H9 (cell line): ENCODE data around the gene DCTN3. TPM values are rescaled to one million over a fixed set of nuclear protein-coding genes. Genes with fewer than 3 reads are reported as not detected.

Source experiments
- DNase-seq: peaks from one replicate; pipeline ENCODE4 v3.0.0-alpha.2; 2017
- H2AFZ ChIP-seq: one replicate; pipeline ENCODE4 v1.6.1; 2013; ENCODE audit warnings: mild to moderate bottlenecking, low read length, control low read depth, moderate library complexity
- H2AK5ac ChIP-seq: 2 replicates; pipeline ENCODE4 v1.6.1; 2013; ENCODE audit warnings: low read length, control low read depth, mixed read lengths; ENCODE audit not compliant: insufficient read length
- H2BK120ac ChIP-seq: one replicate; pipeline ENCODE4 v1.6.1; 2013; ENCODE audit warnings: low read depth, mild to moderate bottlenecking, low read length, control low read depth, inconsistent platforms; ENCODE audit not compliant: poor library complexity, severe bottlenecking
- H2BK12ac ChIP-seq: 2 replicates; pipeline ENCODE4 v1.6.1; 2013; ENCODE audit warnings: low read length, control low read depth, mixed read lengths, low read depth; ENCODE audit not compliant: insufficient read length
- H2BK15ac ChIP-seq: 2 replicates; pipeline ENCODE4 v1.6.1; 2013; ENCODE audit warnings: low read depth, low read length, control low read depth
- H2BK20ac ChIP-seq: one replicate; pipeline ENCODE4 v1.6.1; 2013; ENCODE audit warnings: low read depth, mild to moderate bottlenecking, low read length, control low read depth, inconsistent platforms; ENCODE audit not compliant: poor library complexity, severe bottlenecking
- H2BK5ac ChIP-seq: 2 replicates; pipeline ENCODE4 v1.6.1; 2013; ENCODE audit warnings: low read length, control low read depth, mixed read lengths; ENCODE audit not compliant: insufficient read length
- H3K14ac ChIP-seq: 2 replicates; pipeline ENCODE4 v1.6.1; 2013; ENCODE audit warnings: low read length, control low read depth; ENCODE audit not compliant: insufficient read depth
- H3K18ac ChIP-seq: 2 replicates; pipeline ENCODE4 v1.6.1; 2013; ENCODE audit warnings: low read depth, mild to moderate bottlenecking, mixed read lengths, low read length, control low read depth; ENCODE audit not compliant: insufficient read length
- H3K23ac ChIP-seq: 2 replicates; pipeline ENCODE4 v1.6.1; 2013; ENCODE audit warnings: low read length, control low read depth, mixed read lengths, low read depth; ENCODE audit not compliant: insufficient read length
- H3K23me2 ChIP-seq: 2 replicates; pipeline ENCODE4 v1.6.1; 2013; ENCODE audit warnings: low read depth, mild to moderate bottlenecking, mixed read lengths, low read length, control low read depth; ENCODE audit not compliant: insufficient read length, poor library complexity, severe bottlenecking
- H3K27ac ChIP-seq: 2 replicates; pipeline ENCODE4 v1.5.1; 2013; ENCODE audit warnings: low read length, control low read depth, mixed read lengths, low read depth; ENCODE audit not compliant: insufficient read length
- H3K27me3 ChIP-seq: 2 replicates; pipeline ENCODE4 v1.6.1; 2013; ENCODE audit warnings: low read length, control low read depth, inconsistent platforms; ENCODE audit not compliant: insufficient read depth
- H3K4ac ChIP-seq: 2 replicates; pipeline ENCODE4 v1.6.1; 2013; ENCODE audit warnings: low read depth, mild to moderate bottlenecking, control low read depth, inconsistent platforms, low read length, moderate library complexity
- H3K4me1 ChIP-seq: 2 replicates; pipeline ENCODE4 v1.6.1; 2013; ENCODE audit warnings: low read length, control low read depth, inconsistent platforms; ENCODE audit not compliant: insufficient read depth
- H3K4me2 ChIP-seq: 2 replicates; pipeline ENCODE4 v1.6.1; 2013; ENCODE audit warnings: low read length, control low read depth, mixed read lengths; ENCODE audit not compliant: insufficient read length, insufficient read depth
- H3K56ac ChIP-seq: 2 replicates; pipeline ENCODE4 v1.6.1; 2013; ENCODE audit warnings: low read depth, mild to moderate bottlenecking, mixed read lengths, low read length, control low read depth; ENCODE audit not compliant: insufficient read length
- H3K79me1 ChIP-seq: 2 replicates; pipeline ENCODE4 v1.6.1; 2013; ENCODE audit warnings: low read depth, mild to moderate bottlenecking, moderate library complexity, low read length, control low read depth, inconsistent platforms; ENCODE audit not compliant: insufficient read depth, poor library complexity, severe bottlenecking
- H3K79me2 ChIP-seq: 2 replicates; pipeline ENCODE4 v1.6.1; 2013; ENCODE audit warnings: low read length, control low read depth, inconsistent platforms; ENCODE audit not compliant: insufficient read depth
- H3K9ac ChIP-seq: 2 replicates; pipeline ENCODE4 v1.6.1; 2013; ENCODE audit warnings: low read length, control low read depth, mixed read lengths; ENCODE audit not compliant: insufficient read length; ENCODE audit errors: extremely low read depth
- H3K9me3 ChIP-seq: one replicate; pipeline ENCODE4 v1.6.1; 2013; ENCODE audit warnings: low read depth, low read length, inconsistent platforms; ENCODE audit not compliant: control insufficient read depth
- H3T11ph ChIP-seq: one replicate; pipeline ENCODE4 v1.6.1; 2013; ENCODE audit warnings: mild to moderate bottlenecking, low read length, control low read depth, inconsistent platforms
- H4K20me1 ChIP-seq: one replicate; pipeline ENCODE4 v1.6.1; 2013; ENCODE audit not compliant: control insufficient read depth, insufficient read length, insufficient read depth
- H4K5ac ChIP-seq: 2 replicates; pipeline ENCODE4 v1.6.1; 2013; ENCODE audit warnings: low read depth, mild to moderate bottlenecking, mixed read lengths, low read length, control low read depth; ENCODE audit not compliant: insufficient read length
- H4K8ac ChIP-seq: replicated peaks from 2 replicates; pipeline ENCODE4 v1.6.1; 2013; ENCODE audit warnings: low read length, control low read depth, mixed read lengths, low read depth; ENCODE audit not compliant: insufficient read length
- H4K91ac ChIP-seq: 2 replicates; pipeline ENCODE4 v1.6.1; 2013; ENCODE audit warnings: low read depth, mild to moderate bottlenecking, moderate library complexity, mixed read lengths, low read length, control low read depth; ENCODE audit not compliant: insufficient read length
- H3K27ac Mint-ChIP-seq, 3 experiments: 2 replicates in 2 of 3; 3 replicates in 1 of 3; pipeline ENCODE4 v1.8.0; 2020 to 2021; ENCODE audit warnings: mixed read lengths in 3 of 3, mild to moderate bottlenecking in 1 of 3, moderate library complexity in 1 of 3
- H3K27me3 Mint-ChIP-seq: 2 replicates; pipeline ENCODE4 v1.8.0; 2021; ENCODE audit warnings: low read depth, mild to moderate bottlenecking, moderate library complexity, mixed read lengths
- H3K36me3 Mint-ChIP-seq, 3 experiments: 2 replicates in 2 of 3; 3 replicates in 1 of 3; pipeline ENCODE4 v1.8.0; 2020 to 2021; ENCODE audit warnings: low read depth in 3 of 3, mixed read lengths in 3 of 3; ENCODE audit not compliant: insufficient read depth in 1 of 3
- H3K4me1 Mint-ChIP-seq, 2 experiments: 2 replicates each; pipeline ENCODE4 v1.8.0; 2020; ENCODE audit warnings: mixed read lengths in 2 of 2
- H3K4me3 Mint-ChIP-seq, 2 experiments: 2 replicates in 1 of 2; 3 replicates in 1 of 2; pipeline ENCODE4 v1.8.0; 2020 to 2021; ENCODE audit warnings: mild to moderate bottlenecking in 2 of 2, mixed read lengths in 2 of 2, moderate library complexity in 1 of 2
- H3K9me3 Mint-ChIP-seq, 2 experiments: 2 replicates in 1 of 2; 3 replicates in 1 of 2; pipeline ENCODE4 v1.8.0; 2020; ENCODE audit warnings: mild to moderate bottlenecking in 2 of 2, mixed read lengths in 2 of 2, moderate library complexity in 1 of 2
- WGBS: extraction: QIAGEN DNeasy Blood & Tissue Kit; methylation state at CpG from one replicate; pipeline ENCODE4 v1.1.7; 2013; ENCODE audit warnings: missing lambda C conversion rate, low lambda C conversion rate, mixed read lengths; ENCODE audit not compliant: insufficient read length; ENCODE audit errors: extremely low coverage; 5-methylcytosine and 5-hydroxymethylcytosine counted together
- total RNA-seq: library from RNA; stranded (reverse); gene quantifications from 2 replicates; pipeline ENCODE4 v1.2.1, GENCODE V29; 2021
- TF ChIP-seq, protein P1 (sequence below): fragments of 200-600 bp; sonication (generic); conservative IDR thresholded peaks from 3 replicates; pipeline ENCODE4 v1.8.0; 2021; ENCODE audit warnings: antibody characterized with exemption, mild to moderate bottlenecking

Gene DCTN3
- total RNA-seq, 1 experiment from 2014 or later: 40.0 TPM

DNA sequence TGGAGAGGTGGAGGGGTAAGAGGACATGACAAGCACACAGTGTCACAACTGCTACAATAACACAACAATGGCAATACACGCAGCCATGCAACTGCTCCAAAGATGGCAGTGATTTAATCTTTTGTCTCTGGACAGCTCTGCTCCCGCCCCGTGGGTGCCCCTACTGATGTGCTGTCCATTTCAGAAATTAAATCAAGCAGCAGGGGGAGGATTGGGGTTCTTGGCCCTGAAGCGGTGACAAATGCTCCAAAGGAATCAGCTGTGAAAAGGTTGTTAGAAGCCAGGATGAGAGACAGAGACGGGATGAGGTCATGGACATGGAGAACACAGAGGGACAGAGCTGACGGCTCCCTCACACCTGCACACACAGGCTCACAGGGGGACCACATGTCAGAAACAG is 53.3 kb downstream of the DCTN3 start:
- Histone ChIP-seq H2BK120ac (no peak overlapping the region), H2AK5ac (no peak overlapping the region), H3K56ac (no peak overlapping the region), H4K91ac (no peak overlapping the region), H3K9ac (no peak overlapping the region), H3K18ac (no peak overlapping the region), H3K27me3 (no peaks in the 10 kb centered on the region), H3K79me1 (no peaks in the 10 kb centered on the region), H2BK5ac (no peak overlapping the region), H4K20me1 (peaks cover 4% of the 10 kb centered on the region), H3K79me2 (no peaks in the 10 kb centered on the region), H3K23me2 (no peaks in the 10 kb centered on the region), H3K4me2 (no peak overlapping the region), H3K27ac (no peak overlapping the region), H4K8ac (no peak overlapping the region), H3K4me1 (no peaks in the 10 kb centered on the region; the same call in 1 of the 2 replicates), H2BK15ac (no peak overlapping the region), H3K23ac (no peak overlapping the region), H3T11ph (no peak overlapping the region), H3K4ac (no peak overlapping the region), H2BK12ac (no peak overlapping the region), H2AFZ (no peak overlapping the region), H3K9me3 (no peaks in the 10 kb centered on the region), H3K14ac (no peak overlapping the region), H2BK20ac (no peak overlapping the region), H4K5ac (no peak overlapping the region)
- H3K4me3 Mint-ChIP-seq: no peak overlapping the region
- TF ChIP-seq, protein P1, sequence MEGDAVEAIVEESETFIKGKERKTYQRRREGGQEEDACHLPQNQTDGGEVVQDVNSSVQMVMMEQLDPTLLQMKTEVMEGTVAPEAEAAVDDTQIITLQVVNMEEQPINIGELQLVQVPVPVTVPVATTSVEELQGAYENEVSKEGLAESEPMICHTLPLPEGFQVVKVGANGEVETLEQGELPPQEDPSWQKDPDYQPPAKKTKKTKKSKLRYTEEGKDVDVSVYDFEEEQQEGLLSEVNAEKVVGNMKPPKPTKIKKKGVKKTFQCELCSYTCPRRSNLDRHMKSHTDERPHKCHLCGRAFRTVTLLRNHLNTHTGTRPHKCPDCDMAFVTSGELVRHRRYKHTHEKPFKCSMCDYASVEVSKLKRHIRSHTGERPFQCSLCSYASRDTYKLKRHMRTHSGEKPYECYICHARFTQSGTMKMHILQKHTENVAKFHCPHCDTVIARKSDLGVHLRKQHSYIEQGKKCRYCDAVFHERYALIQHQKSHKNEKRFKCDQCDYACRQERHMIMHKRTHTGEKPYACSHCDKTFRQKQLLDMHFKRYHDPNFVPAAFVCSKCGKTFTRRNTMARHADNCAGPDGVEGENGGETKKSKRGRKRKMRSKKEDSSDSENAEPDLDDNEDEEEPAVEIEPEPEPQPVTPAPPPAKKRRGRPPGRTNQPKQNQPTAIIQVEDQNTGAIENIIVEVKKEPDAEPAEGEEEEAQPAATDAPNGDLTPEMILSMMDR: no peak
- H3K27ac Mint-ChIP-seq: no peak overlapping the region; a peak in 1 of 7 replicates
- no CpG with 5 or more reads among the region's 6 CpGs for WGBS
- H3K9me3 Mint-ChIP-seq: 0 out of 5 replicates have a peak, but pooled peaks cover 0 to 2% of the 10 kb centered on the region in 2 experiments
- H3K27me3 Mint-ChIP-seq: peaks cover 48% of the 10 kb centered on the region
- peaks cover 17 to 35% of the 10 kb centered on the region in 2 experiments for H3K4me1 Mint-ChIP-seq
- no peak for DNase-seq
- no peaks in the 10 kb centered on the region for H3K36me3 Mint-ChIP-seq
